Measurements from ENCODE around the gene CYRIA.

Gene CYRIA

DNA sequence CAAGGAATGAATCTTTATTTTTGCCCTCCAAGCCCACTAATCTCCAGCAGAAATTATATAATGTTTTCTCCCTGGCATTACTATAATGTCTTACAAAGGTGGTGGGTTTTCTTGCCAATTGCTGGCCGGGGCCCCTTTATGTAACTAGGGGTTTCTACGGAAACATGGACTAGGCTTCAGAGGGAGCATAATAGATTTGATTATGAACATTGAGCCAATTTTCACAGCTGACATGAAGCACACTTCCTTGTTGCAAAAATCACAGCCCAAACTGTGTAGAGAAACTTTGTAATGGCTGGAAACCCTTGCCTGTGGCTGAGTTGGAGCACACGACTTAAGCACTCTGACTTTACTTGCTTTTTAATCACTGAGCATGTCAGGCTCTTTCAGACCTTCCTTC is 3.8 kb upstream of the CYRIA start:
- no peak for DNase-seq (ENCODE audit: low read depth)

DNA sequence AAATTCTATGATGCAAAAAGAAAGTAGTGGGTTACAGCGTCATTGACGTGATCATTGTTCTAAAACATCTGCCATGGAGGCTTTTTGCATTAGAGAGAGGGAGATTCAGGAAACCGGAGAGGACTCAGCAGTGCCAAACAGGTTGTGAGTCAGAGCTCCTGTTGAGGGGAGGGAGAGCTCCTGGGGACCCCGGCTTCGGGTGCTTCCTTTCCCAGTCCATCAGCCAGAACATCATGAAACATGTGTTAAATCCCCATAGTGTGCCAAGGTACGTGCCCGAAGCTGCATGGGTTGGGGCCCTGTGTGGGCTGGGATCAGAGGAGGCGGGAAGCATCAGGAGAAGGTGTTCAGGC is 791 bp upstream of the CYRIA start:
- no peak for DNase-seq (ENCODE audit: low read depth)

DNA sequence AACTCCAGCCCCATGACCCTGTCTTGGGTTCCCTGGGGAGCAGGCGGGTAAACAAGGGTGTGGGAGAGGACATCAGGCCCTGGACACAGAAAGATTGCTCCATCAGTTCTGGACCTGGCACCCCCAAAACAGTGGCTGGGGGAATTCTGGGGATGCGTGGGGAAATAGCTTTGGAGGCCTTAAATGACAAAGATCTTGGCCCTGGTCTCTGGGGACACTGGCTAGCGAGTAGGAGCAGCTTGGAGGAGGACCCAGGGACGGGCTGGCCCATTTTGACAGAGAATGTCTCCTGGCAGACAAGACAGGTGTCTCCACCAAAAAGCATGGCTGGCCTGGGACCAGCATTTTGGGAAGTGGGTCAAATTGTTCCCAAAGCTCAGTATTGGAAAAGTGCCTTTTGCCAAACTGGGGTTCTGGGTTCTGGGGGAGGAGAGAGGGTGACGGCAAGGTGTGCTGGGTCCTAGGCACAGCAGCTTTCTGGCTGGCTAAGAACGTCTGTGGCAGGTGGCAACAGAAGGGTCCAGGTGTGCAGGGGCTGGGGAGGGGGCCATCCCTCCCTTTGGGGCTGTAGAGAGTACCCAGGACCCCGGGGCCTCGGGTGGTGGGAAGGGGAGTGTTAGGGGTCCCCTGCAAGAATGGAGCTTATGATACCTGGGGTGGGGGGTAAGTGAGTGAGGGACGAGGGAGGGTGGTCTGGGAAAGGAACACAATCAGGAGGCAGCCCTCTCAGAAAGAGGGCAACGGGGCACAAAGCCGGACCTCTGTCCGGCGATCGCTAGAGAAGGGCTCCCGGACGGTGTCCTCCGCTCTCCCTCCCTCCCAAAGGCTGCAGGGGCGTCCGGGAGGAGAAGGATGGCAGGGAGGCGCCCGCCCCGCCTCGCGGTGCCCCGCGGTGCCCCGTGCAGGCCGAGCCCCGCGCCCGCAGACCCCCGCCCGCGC is 556 bp downstream of the CYRIA start:
- no peak for DNase-seq (ENCODE audit: low read depth)

DNA sequence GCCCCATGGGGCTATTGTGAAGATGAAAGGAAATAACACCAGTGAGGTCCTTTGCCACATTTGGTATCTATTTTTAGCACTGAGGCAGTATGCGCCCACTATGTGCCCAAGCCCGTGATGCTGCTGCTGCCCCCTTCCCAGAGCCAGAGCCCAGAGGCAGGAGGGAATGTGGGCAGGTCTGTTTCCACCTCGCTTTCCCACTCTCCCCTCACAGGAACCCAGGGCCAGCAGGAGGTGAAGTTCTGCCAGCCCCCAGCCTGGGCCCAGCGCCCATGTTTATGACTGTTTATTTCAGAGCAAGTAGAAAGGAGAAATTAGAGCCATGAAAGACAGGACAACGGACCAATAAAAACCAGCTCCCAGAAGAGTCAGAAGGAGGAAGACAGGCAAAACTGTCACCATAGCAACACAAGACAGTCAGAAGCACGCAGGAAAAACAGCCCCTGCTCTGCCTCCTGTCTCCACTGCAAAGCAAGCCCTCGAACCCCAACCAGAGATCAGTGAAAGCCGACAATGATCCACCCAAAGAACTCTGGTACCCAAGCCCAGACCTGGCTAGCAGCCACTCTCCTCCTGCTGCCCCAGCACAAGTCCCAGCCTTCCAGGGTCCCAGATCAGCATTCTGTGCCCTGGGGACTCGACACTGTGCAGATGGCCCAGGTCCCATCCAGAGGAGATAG is 1.4 kb downstream of the CYRIA start:
- DNase-seq (ENCODE audit: low read depth), result no peak

DNA sequence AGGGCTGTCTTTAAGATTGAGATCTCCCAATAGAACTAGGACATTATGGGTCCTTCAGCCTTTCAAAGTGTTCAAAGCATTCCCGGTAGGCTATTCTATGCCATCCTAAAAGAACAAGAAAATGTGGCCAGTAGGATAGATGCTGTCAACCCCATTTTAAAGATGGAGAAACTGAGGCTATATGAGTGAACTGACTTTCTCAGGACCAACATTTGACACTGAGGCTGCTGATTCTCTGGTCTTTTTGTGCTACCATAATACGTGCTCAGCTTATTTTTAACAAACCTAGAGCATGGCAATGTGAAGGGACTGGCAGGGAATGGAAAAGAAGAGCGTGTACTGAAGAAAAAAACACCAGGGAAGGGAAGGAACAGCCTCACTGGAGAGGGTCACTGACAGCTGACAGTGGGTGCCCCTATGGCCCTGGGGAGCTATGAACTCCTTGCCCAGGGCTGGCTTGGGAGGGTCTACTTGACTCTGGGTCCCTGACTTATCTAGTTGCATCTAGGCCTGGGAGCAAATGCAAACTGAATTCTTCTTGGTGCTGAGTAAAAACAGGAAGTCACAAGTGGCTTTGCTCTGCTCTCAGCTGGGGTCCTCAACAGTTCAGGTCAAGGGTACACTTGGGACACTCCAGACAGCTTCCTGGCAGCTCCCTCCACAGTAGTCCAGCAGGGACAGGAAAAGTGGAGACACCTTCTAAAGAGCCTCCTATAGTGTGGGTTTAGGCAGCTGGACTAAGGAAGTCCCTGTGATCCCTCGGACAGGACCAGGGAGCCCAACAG is 2.3 kb downstream of the CYRIA start:
- DNase-seq (ENCODE audit: low read depth), result no peak

DNA sequence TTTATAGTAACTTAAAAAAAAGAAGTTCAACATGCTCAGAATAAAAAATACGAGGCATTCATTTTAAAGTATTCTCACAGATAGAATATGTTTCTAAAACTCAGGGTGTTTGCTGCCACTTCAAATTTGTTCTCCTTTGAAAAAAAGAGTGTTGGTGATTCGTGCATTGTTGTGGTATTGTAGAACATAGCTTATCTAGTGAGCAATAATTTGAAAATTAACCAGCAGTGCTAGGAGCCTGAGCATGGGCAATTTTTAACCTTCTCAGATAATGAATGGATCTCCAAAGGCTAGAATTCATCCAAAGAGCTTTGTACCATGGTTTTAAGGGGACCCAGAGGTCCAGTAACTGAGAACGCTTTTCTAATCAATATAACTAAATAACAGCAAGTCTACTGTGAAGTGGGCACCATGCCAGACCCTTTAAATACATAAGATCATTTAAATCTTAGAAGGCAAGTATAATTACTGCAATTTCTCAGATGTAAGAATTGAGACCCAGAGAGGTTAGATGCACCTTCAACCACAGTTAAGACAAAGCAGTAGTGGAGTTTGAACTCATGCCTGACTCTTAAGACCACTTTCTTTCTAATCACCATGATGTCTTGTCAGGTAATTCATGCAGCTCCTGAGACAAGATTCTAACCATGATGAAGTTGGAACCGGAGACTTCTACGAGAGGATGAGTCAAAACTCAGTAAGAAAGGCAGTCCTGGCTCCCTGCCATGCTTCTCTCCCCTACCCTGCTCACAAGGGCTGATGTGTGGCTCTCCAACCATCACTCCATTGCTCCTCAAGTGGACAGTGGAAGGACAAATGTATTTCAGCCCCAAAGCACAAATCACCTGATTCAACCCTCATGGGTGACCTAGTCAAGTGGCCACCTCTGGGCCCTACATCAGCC is 3.4 kb downstream of the CYRIA start:
- no peak for DNase-seq (ENCODE audit: low read depth)

DNA sequence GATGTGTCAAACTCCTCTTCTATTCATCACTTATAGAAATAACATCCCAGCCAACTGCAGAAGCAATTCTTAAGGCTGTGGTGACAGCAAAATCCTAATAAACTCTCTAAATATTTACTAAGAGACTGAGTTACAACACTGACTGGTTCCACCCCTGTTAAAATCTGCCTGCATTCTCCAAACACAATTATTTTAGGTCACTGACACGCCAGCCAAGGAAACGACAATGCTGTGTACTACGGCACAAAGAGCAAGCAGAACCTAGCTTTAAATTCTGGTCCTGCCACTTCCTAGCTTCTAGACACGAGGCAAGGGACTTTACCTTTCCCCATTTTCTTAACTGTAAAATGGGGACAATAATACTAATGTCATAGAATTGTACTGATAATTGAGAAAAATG is 4.1 kb downstream of the CYRIA start:
- DNase-seq (ENCODE audit: low read depth), result no peak

DNA sequence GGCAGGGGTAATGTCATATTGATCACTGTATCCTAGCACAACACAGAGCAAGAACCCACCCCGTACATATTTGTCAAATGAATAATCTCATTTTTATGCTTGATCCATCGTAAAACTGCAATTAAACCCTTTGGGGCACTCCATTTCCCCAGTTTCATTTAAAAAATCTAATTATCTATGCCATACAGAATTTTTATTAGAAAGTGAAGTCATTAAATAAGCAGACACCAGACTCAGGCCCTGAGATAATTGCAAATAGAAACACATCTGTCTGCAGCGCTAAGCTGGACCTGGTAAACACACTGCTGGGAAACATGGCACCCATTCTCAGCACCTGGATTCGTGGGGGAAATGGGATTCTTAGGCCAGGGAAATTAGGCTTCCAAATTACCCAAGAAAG is 5.1 kb downstream of the CYRIA start:
- DNase-seq (ENCODE audit: low read depth), result no peak

DNA sequence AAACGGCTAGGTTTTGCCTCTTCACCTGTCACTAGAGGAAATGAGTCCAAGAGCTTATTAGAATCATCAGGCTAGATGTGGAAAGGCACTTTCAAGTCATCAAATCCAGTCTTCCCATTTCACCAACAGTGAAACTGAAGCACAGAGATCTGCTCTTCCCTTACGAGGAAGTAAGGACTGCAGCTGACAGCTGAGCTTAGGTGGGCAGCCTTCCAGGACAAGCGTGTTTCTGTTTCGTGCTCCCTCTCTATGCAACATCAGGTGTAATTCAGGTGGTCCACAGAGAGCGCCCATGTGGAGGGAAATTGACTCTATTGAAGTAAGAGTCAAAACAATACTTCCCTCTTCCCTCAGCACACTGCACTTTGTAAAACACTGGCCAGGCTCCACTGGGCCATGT is 5.5 kb downstream of the CYRIA start:
- DNase-seq (ENCODE audit: low read depth), result no peak

DNA sequence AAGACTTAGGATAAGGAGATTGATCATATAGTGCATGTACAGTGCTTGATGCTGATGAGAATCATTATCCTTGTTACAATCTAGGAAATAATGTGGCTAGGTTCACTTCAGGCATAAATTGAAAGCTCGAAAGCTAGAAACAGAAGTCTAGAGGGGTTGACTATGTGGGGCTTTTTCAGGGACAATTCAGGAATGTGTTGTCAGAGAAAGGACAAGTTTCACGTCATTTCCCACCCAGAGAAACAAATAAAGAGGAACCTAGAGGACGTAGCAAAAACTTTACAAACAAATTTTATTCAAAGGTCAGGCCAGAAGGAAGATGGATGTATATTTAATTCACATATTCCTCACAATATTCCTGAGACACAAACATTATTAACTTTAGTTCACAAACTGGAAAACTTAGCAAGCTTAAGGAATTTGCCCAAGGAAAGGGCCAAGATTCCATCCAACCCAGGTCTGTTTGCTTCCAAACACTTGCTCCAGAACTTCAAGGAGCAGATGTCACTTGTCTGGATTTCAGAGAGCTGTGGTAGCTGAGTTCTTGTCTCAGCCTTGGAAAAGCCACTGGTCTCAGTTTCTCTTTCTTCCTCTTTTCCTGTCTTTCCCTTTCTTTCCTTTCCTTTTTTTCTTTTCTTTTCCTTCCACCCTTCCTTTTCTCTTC is 7.4 kb downstream of the CYRIA start:
- no peak for DNase-seq (ENCODE audit: low read depth)

DNA sequence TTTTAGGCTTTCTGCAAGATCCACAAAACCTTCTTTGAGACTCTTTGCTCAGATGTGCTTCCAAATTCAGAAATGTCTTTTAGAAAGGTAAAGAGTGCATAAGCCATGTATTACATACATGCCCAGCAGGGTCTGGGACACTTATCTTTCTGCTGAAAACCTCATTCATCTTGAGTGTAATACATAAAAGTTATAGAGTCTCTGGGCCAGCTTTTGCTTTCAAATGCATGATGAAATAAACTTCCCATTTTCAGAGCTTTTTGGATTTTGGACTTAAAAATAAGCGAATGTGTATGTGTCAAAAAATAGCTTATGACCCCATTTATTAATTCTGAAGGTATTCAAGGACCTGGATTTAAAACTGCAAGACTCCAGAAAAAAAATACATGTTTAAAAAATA is 8.0 kb downstream of the CYRIA start:
- DNase-seq (ENCODE audit: low read depth), result no peak

DNA sequence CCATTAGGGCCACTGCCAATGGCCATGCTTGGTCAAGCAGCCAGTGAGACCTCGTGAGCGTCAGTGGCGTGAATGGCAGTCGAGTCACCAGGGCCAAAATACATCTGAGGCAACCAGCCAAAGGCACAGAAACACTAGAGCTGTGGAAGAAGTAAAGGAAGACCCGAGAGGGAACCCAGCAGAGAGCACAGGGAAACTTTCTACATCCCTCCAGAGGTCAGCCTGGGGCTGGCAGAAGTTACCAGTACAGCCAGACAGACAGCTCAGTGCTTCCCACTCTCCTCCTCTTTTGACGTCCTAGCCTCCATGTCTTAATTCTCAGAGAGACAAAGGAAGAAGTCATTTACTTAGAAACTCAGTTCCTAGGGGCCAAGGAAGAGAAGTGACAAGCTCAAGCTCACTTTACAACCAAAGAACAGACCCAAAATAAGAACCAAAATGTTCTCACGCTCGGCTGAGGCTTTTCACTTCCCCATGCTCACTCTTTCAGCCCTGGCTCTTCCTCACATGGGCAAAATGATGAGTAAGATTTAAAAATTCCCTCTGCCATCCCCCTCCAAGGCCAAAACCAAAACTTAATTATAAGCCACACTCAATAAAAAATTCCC is 8.7 kb downstream of the CYRIA start:
- no peak for DNase-seq (ENCODE audit: low read depth)

DNA sequence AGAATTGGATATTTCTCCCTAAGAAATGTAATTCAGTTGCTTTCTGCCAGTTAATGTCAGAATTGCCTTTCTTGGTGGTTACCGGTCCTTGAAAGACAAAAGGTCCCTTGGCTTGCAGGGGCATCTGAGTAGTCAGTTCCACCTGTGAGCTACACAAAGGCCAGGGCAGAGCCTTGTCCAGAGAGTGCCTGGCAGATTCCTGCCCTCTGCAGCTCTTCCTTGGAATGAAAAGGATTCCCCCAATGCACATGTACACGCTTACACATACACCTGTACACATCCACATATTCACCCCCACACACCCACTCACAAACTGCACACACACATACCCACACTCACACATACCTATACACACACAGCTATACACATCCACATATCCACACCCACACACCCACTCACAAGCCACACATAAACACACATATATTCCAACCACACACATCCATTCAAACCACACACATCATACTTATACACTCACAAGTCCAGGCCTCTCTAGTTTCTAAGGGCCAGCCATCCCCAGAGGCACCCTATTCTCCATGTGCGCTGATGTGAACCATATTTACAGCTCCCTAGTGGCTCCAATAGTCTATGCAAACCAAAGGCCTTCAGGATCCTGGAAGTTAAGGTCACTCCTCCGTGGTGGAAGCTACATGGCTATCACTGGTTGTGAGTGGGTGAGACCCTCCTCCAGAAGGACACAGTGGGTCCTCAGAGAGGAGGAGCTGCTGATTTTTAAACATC is 9.6 kb downstream of the CYRIA start:
- no peak for DNase-seq (ENCODE audit: low read depth)

DNA sequence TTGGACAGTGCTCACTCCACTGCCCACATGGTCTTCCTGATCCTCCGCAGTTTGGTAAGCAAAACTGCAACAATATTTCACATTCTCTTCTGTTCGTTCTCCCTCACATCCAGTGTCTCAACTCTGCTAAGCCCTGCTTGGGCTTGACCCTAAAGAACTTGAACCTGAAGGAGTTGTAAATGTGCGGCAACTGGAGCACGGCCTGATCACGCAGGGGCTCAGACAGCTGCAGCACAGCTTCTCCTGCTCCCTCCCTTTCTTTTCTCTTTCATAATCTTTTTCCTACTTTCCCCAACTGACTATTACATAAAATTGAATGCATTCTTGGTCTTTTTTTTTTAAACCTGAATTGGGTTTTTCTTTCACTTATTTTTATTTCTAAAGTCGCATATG is 10.2 kb downstream of the CYRIA start:
- DNase-seq (ENCODE audit: low read depth), result no peak

DNA sequence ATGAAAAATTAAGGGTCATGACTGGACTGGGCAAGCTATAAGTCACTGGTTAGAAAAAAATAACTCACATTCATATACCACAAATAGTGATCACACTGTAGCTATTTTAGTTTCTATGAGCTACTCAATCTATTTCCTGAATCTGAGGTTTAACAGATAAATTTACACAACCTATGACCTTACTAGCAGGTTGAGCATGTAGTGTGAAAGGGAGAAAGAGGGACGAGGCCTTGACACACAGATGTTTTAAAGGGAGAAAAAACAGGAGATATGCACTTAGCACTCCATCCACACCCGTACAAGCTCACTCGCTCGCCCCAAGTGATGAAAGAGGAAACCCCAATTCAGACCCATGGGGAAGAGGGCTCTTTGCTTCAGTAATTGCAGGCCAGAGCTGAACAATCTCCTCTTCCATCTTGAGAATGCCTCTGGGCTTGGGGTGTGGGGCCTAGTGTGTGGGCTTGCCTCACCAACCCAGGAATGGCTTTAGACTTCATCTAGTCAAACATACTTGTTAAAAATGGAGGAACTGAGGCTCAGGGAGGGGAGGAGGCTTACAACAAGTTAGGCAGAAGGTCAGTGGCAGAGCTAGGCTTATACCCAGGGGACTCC is 10.7 kb downstream of the CYRIA start:
- no peak for DNase-seq (ENCODE audit: low read depth)

DNA sequence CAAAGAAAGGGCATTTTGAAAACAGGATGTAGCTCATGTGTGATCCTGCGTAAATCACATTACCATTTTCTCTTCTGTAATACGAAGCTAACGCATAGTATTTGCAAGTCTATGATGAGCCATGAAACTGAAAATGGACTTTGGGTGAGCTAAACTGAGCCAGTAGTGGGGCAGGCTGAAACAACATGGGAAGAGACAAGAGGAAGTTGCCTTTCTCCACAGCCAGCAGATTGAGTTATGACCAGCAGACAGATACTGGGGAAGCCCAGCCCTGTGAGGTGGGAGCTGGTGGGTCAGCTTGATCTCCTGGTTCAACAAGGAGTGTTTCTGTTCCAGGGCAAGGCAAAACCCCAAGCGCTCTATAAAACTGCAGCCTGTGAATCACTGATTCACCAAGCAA is 11.8 kb downstream of the CYRIA start:
- DNase-seq (ENCODE audit: low read depth), result no peak

DNA sequence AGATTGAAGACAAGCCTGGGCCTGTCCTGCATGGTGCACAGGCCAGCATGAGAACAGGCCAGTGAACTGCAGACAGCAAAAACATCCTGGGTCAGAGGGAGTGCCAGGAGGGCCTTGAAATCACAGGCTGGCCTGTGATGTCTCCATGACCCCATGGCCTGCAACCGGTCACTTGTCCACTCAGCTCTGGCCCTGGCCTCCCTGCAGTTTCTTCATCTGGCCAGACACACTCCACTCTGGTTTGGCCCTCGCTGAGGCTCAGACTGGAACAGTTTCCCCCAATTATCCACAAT is 12.6 kb downstream of the CYRIA start:
- DNase-seq (ENCODE audit: low read depth), result no peak

DNA sequence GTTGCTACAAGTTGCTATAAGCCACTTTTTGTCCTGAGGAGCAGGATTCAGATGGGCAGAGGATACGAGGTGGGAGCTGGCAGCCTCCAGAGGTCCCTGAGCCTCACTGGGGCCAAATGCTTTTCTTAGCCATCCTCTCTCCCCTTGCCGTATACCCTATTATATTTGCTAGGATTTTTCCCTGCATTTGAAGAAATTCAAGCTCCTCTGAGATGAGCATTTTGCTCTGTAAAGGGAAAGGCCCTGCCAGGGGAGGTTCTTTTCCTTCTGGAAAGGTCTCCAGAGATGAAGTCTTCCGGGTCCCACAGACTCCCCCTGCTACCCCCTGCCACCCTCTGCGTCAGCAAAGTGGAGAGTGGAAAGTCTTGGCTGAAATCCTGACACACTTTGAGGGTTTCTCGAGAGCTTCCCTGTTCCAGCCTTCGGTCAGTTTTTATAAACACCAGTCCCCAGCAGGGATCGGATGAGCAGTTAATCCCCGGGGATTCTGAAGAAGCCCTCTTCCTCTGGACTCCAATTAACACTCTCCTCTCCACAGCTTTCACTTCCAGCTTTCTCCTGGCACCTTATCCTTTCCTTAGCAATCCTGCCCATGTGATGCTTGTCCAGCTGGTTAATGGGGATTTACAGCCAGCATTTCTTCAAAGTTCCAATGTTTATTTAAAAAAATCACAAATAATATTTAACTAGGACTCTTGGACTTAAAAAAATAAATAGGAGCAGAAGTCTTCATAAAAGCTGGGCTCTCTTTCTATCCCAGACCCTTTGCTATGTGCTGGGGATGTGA is 13.1 kb downstream of the CYRIA start:
- DNase-seq (ENCODE audit: low read depth), result no peak

All from stimulated activated CD8-positive, alpha-beta memory T cell treated with anti-CD3 and anti-CD28 coated beads, Interleukin-12 subunit alpha, Interleukin-12 subunit beta, amount 100 ng/mL, for 1 hour (primary cell).